PC-3 (cell line): ENCODE data around the gene PHTF2. TPM values are rescaled to one million over a fixed set of nuclear protein-coding genes. Genes with fewer than 3 reads are reported as not detected.

Experiments
- ATAC-seq: fragments of 200-7000 bp; cut with Tn5 transposase; 2 replicates; pipeline ENCODE4 v1.9.1; 2020; ENCODE audit warnings: mild to moderate bottlenecking, moderate library complexity
- BruUV-seq: library from RNA; stranded (reverse); fragments of 400-500 nt; replicated peaks from 2 replicates; lab custom pipeline; 2021; lab: Mats Ljungman, UMichigan
- CTCF ChIA-PET: fragments of 300-600 bp; sonication (Branson Sonifier 250); formaldehyde crosslinking; loops from one replicate; lab custom pipeline; 2022; ENCODE audit warnings: antibody characterized with exemption; lab: Charles Lee
- POLR2A ChIA-PET: fragments of 300-600 bp; sonication (Branson Sonifier 250); formaldehyde crosslinking; loops from one replicate; lab custom pipeline; 2022; ENCODE audit warnings: antibody characterized with exemption; ENCODE audit not compliant: unreplicated experiment; lab: Charles Lee
- DNase-seq: peaks from one replicate; pipeline ENCODE4 v3.0.0-alpha.2; 2015
- H2AFZ ChIP-seq: fragments of 300-600 bp; sonication (generic); 2 replicates; pipeline ENCODE4 v1.6.0; 2016; ENCODE audit warnings: antibody characterized with exemption, low read length
- H3F3A ChIP-seq: fragments of 300-600 bp; sonication (generic); one replicate; pipeline ENCODE4 v1.6.0; 2017; ENCODE audit warnings: antibody characterized with exemption, low read length, control low read depth, mild to moderate bottlenecking; ENCODE audit not compliant: unreplicated experiment
- H3K27ac ChIP-seq: fragments of 300-600 bp; sonication (generic); 2 replicates; pipeline ENCODE4 v1.5.1; 2016; ENCODE audit warnings: mild to moderate bottlenecking, low read length
- H3K27me3 ChIP-seq: fragments of 300-600 bp; sonication (generic); 2 replicates; pipeline ENCODE4 v1.6.1; 2016; ENCODE audit warnings: low read length, mixed read lengths
- H3K36me3 ChIP-seq: fragments of 300-600 bp; sonication (generic); 2 replicates; pipeline ENCODE4 v1.6.1; 2016; ENCODE audit warnings: low read depth, mixed run types, low read length, mixed read lengths
- H3K4me1 ChIP-seq: fragments of 300-600 bp; sonication (generic); 2 replicates; pipeline ENCODE4 v1.5.1; 2016; ENCODE audit warnings: low read length; ENCODE audit not compliant: insufficient read depth
- H3K4me2 ChIP-seq: fragments of 300-600 bp; sonication (generic); 2 replicates; pipeline ENCODE4 v1.6.0; 2016; ENCODE audit warnings: low read length
- H3K4me3 ChIP-seq: fragments of 300-600 bp; sonication (generic); 2 replicates; pipeline ENCODE4 v1.5.1; 2016; ENCODE audit warnings: mild to moderate bottlenecking, low read length, mixed read lengths
- H3K79me2 ChIP-seq: fragments of 300-600 bp; sonication (generic); 2 replicates; pipeline ENCODE4 v1.6.1; 2017; ENCODE audit warnings: low read length, mixed read lengths
- H3K9ac ChIP-seq: fragments of 300-600 bp; sonication (generic); 2 replicates; pipeline ENCODE4 v1.6.0; 2016; ENCODE audit warnings: mild to moderate bottlenecking, low read length
- H3K9me2 ChIP-seq: fragments of 300-600 bp; sonication (generic); replicated peaks from 2 replicates; pipeline ENCODE4 v1.6.1; 2016; ENCODE audit warnings: mixed run types, low read length, mixed read lengths
- H3K9me3 ChIP-seq: fragments of 300-600 bp; sonication (generic); 2 replicates; pipeline ENCODE4 v1.6.1; 2016; ENCODE audit warnings: low read length, mixed read lengths
- H4K20me1 ChIP-seq: fragments of 300-600 bp; sonication (generic); 2 replicates; pipeline ENCODE4 v1.6.1; 2016; ENCODE audit warnings: low read length, mixed read lengths
- EZH2 ChIP-seq: fragments of 300-600 bp; sonication (generic); IDR thresholded peaks from one replicate; pipeline ENCODE4 v1.6.1; 2017; ENCODE audit warnings: antibody characterized with exemption, mild to moderate bottlenecking, low read length; ENCODE audit not compliant: unreplicated experiment
- EZH2phosphoT487 ChIP-seq: fragments of 300-600 bp; sonication (generic); IDR thresholded peaks from 2 replicates; pipeline ENCODE4 v1.6.1; 2018; ENCODE audit warnings: mild to moderate bottlenecking, antibody characterized with exemption, low read length, borderline replicate concordance
- intact Hi-C: fragments of 100-400 bp; cut with micrococcal nuclease; formaldehyde crosslinking; loops from 2 replicates; pipeline ENCODE4 v1.9.0; 2023
- total RNA-seq: library from RNA; depleted of rRNA; stranded (reverse); fragments of >200 nt; gene quantifications from 2 replicates; pipeline ENCODE4 v1.2.3, GENCODE V29; 2014
- TF ChIP-seq, protein P1 (sequence below): fragments of 300-600 bp; sonication (generic); conservative IDR thresholded peaks from 2 replicates; pipeline ENCODE4 v1.5.1; 2017; ENCODE audit warnings: antibody characterized with exemption, low read depth, mild to moderate bottlenecking, low read length

The PHTF2 gene
- total RNA-seq, 1 experiment from 2014 or later, result 20.4 TPM

DNA sequence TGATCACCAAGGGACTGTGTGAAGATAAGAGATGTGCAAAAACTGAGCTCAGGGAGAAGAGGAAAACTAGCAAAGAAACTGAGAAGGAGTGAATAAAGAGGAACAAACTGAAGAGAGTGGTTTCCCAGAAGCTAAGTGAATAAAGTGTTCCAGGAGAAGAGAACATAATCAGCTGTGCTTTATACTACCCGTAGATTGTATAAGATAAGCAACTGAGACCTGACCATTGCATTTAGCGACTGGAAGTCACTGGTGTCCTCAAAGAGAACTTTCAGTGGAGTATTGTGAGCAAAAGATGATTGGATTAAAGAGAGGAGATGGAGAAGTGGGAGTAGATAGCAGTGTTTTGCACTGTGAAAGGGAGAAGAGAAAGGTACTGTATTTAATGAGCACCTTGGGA lies 14.6 kb downstream of the PHTF2 start:
- Histone ChIP-seq H3K36me3 (peaks cover 9% of the 10 kb centered on the region; the same call in 1 of the 2 replicates), H2AFZ (no peak overlapping the region), H3F3A (no peaks in the 10 kb centered on the region), H3K4me1 (peaks cover 12% of the 10 kb centered on the region), H3K9me3 (0 out of 2 replicates have a peak, but pooled peaks cover 4% of the 10 kb centered on the region), H4K20me1 (no peaks in the 10 kb centered on the region), H3K27me3 (no peaks in the 10 kb centered on the region), H3K9ac (no peak overlapping the region), H3K9me2 (no peaks in the 10 kb centered on the region), H3K4me2 (no peak overlapping the region), H3K79me2 (peaks cover 29% of the 10 kb centered on the region), H3K27ac (no peak overlapping the region), H3K4me3 (no peak overlapping the region)
- no peak for DNase-seq
- no peak for ATAC-seq
- ChIA-PET CTCF (interaction anchor here (0.6 kb wide), 1 partner anchor 117 kb away, joined by 3 read pairs; no protein-coding TSS in a partner anchor), POLR2A (no interaction called here)
- TF ChIP-seq EZH2 (no peak), EZH2phosphoT487 (no peak)
- TF ChIP-seq, protein P1, sequence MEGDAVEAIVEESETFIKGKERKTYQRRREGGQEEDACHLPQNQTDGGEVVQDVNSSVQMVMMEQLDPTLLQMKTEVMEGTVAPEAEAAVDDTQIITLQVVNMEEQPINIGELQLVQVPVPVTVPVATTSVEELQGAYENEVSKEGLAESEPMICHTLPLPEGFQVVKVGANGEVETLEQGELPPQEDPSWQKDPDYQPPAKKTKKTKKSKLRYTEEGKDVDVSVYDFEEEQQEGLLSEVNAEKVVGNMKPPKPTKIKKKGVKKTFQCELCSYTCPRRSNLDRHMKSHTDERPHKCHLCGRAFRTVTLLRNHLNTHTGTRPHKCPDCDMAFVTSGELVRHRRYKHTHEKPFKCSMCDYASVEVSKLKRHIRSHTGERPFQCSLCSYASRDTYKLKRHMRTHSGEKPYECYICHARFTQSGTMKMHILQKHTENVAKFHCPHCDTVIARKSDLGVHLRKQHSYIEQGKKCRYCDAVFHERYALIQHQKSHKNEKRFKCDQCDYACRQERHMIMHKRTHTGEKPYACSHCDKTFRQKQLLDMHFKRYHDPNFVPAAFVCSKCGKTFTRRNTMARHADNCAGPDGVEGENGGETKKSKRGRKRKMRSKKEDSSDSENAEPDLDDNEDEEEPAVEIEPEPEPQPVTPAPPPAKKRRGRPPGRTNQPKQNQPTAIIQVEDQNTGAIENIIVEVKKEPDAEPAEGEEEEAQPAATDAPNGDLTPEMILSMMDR, result no peak
- no TSS peak for BruUV-seq
- intact Hi-C loops, result no loop called here

DNA sequence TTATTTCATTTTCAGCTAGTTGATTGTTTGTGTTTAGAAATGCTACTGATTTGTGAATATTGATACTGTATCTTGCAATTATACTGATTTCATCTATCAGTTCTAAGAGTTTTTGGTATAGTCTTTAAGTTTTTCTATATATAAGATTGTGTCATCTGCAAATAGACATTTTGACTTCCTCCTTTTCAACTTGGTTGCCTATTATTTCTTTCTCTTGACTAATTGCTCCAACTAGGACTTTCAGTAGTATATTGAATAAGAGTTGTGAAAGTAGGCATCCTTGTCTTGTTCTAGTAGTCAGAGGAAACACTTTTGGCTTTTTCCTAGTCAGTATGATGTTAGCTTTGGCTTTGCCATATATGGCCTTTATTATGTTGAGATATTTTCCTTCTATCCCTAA lies 20.4 kb downstream of the PHTF2 start:
- Histone ChIP-seq H3K27ac (no peak overlapping the region), H3K4me1 (no peaks in the 10 kb centered on the region), H3K36me3 (peaks cover 19% of the 10 kb centered on the region), H4K20me1 (no peaks in the 10 kb centered on the region), H2AFZ (no peak overlapping the region), H3F3A (no peaks in the 10 kb centered on the region), H3K27me3 (no peaks in the 10 kb centered on the region), H3K4me2 (no peak overlapping the region), H3K9me3 (peaks cover 16% of the 10 kb centered on the region; the same call in 1 of the 2 replicates), H3K9ac (no peak overlapping the region), H3K4me3 (no peak overlapping the region), H3K9me2 (no peaks in the 10 kb centered on the region), H3K79me2 (peaks cover 6% of the 10 kb centered on the region)
- TF ChIP-seq, protein P1, result no peak
- TF ChIP-seq EZH2phosphoT487 (no peak), EZH2 (no peak)
- ChIA-PET CTCF (no interaction called here), POLR2A (no interaction called here)
- no peak for DNase-seq
- intact Hi-C loops, result no loop called here
- no peak for ATAC-seq
- BruUV-seq, result no TSS peak

DNA sequence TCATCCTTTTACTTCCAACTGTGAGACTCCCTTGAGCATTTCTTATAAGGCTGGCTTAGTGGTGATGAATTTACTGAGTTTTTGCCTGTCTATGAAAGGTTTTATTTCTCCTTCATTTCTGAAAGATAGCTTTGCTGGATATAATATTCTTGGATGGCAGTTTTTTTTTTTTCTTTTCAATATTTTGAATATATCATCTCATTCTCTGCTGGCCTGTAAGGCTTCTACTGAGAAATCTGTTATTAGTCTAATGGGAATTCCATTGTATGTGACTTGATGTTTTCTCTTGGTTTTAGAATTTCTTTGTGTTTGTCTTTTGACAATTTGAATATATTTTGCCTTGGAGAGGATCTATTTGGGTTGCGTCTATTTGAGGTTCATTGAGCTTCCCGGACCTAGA lies 22.4 kb downstream of the PHTF2 start:
- TF ChIP-seq EZH2phosphoT487 (no peak), EZH2 (no peak)
- TF ChIP-seq, protein P1, result no peak
- Histone ChIP-seq H3K27ac (no peak overlapping the region), H3K4me2 (no peak overlapping the region), H3K9me2 (no peaks in the 10 kb centered on the region), H3K4me1 (no peaks in the 10 kb centered on the region), H3K4me3 (no peak overlapping the region), H3K9me3 (peaks cover 16% of the 10 kb centered on the region; the same call in 1 of the 2 replicates), H3K27me3 (no peaks in the 10 kb centered on the region), H2AFZ (no peak overlapping the region), H3K9ac (no peak overlapping the region), H3K79me2 (peaks cover 5% of the 10 kb centered on the region), H3K36me3 (peaks cover 19% of the 10 kb centered on the region), H3F3A (no peaks in the 10 kb centered on the region), H4K20me1 (no peaks in the 10 kb centered on the region)
- DNase-seq (no peak), ATAC-seq (no peak)
- CTCF ChIA-PET, result interaction anchor here (0.6 kb wide), 1 partner anchor 133 kb away, joined by 3 read pairs; no protein-coding TSS in a partner anchor
- POLR2A ChIA-PET, result no interaction called here
- no TSS peak for BruUV-seq
- intact Hi-C loops, result no loop called here
